Measurements from ENCODE around the gene LOC101059915.
"Not testable (repeated sequence)": the region's sequence is repeated elsewhere in the genome, so short reads cannot be mapped to it uniquely, and the experiment has no call there.

LOC101059915 gene

DNA sequence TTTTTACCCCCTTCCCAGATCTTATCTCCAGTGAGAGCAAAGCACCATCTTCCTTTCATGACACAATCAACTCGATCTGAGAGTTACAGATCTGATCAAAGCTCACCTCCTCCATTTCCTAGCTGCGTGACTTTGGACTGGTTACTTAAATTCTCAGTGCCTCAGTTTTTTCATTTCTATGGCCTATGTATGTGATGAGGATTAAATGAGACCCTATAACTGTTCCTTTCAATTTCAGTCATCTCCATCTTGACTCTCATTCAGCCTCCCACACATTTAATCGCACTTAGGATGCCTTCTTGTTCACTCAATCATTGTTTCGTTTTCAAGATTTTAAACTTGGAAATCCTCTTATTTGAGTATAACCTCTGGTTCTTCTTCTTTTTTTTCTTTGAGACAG is 28.9 kb upstream of the LOC101059915 start:
- H2AFZ ChIP-seq (ENCODE audit: low read length): peak overlapping the region; percentile 91
- H3K9me3 ChIP-seq (ENCODE audit: low read length): no peaks in the 10 kb centered on the region
- DNase-seq (ENCODE audit: low spot score): no peak
- no TSS peak for BruUV-seq (replicated peaks)
- peak overlapping the region; percentile 39 for H3K27ac ChIP-seq (ENCODE audit: low read depth, low read length, poor library complexity, severe bottlenecking)
- no peaks in the 10 kb centered on the region for H3K36me3 ChIP-seq (ENCODE audit: insufficient read depth, low read length)
- H3K4me2 ChIP-seq (ENCODE audit: low read length): peak overlapping the region; percentile 66
- CTCF ChIA-PET (ENCODE audit: unreplicated experiment): no interaction called here
- intact Hi-C loops (cut with micrococcal nuclease; ENCODE audit: unreplicated experiment): no loop called here
- TF ChIP-seq, protein P1, sequence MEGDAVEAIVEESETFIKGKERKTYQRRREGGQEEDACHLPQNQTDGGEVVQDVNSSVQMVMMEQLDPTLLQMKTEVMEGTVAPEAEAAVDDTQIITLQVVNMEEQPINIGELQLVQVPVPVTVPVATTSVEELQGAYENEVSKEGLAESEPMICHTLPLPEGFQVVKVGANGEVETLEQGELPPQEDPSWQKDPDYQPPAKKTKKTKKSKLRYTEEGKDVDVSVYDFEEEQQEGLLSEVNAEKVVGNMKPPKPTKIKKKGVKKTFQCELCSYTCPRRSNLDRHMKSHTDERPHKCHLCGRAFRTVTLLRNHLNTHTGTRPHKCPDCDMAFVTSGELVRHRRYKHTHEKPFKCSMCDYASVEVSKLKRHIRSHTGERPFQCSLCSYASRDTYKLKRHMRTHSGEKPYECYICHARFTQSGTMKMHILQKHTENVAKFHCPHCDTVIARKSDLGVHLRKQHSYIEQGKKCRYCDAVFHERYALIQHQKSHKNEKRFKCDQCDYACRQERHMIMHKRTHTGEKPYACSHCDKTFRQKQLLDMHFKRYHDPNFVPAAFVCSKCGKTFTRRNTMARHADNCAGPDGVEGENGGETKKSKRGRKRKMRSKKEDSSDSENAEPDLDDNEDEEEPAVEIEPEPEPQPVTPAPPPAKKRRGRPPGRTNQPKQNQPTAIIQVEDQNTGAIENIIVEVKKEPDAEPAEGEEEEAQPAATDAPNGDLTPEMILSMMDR (conservative IDR thresholded peaks at IDR 0.05; ENCODE audit: low read length): no peak
- TF ChIP-seq EZH2phosphoT487 (IDR thresholded peaks at IDR 0.05; ENCODE audit: borderline replicate concordance, low read depth, low read length): no peak
- no peaks in the 10 kb centered on the region for H4K20me1 ChIP-seq (ENCODE audit: insufficient read depth, low read length)
- H3K9me2 ChIP-seq (ENCODE audit: insufficient read depth, low read length): no peaks in the 10 kb centered on the region
- no peak overlapping the region for H3K4me3 ChIP-seq (ENCODE audit: low read depth, low read length, poor library complexity, severe bottlenecking)
- H3K4me1 ChIP-seq (ENCODE audit: insufficient read depth, low read length, poor library complexity, severe bottlenecking): peaks cover 25% of the 10 kb centered on the region
- H3K79me2 ChIP-seq (ENCODE audit: insufficient read depth, low read depth, low read length): no peaks in the 10 kb centered on the region
- POLR2A ChIA-PET: no interaction called here

GRCh38 chrX:71640002-71640401 is 27.3 kb upstream of the LOC101059915 start:
- no peaks in the 10 kb centered on the region for H4K20me1 ChIP-seq (ENCODE audit: insufficient read depth, low read length)
- no peaks in the 10 kb centered on the region for H3K9me2 ChIP-seq (ENCODE audit: insufficient read depth, low read length)
- H3K4me2 ChIP-seq (ENCODE audit: low read length): no peak overlapping the region
- intact Hi-C loops (cut with micrococcal nuclease; ENCODE audit: unreplicated experiment): no loop called here
- no TSS peak for BruUV-seq (replicated peaks)
- no peaks in the 10 kb centered on the region for H3K9me3 ChIP-seq (ENCODE audit: low read length)
- ChIA-PET CTCF (ENCODE audit: unreplicated experiment) (no interaction called here), POLR2A (no interaction called here)
- H3K79me2 ChIP-seq (ENCODE audit: insufficient read depth, low read depth, low read length): no peaks in the 10 kb centered on the region
- H3K27ac ChIP-seq (ENCODE audit: low read depth, low read length, poor library complexity, severe bottlenecking): no peak overlapping the region
- H3K36me3 ChIP-seq (ENCODE audit: insufficient read depth, low read length): no peaks in the 10 kb centered on the region
- no peak for DNase-seq (ENCODE audit: low spot score)
- TF ChIP-seq, protein P1 (conservative IDR thresholded peaks at IDR 0.05; ENCODE audit: low read length): no peak
- no peak for TF ChIP-seq EZH2phosphoT487 (IDR thresholded peaks at IDR 0.05; ENCODE audit: borderline replicate concordance, low read depth, low read length)
- H2AFZ ChIP-seq (ENCODE audit: low read length): no peak overlapping the region
- no peak overlapping the region for H3K4me3 ChIP-seq (ENCODE audit: low read depth, low read length, poor library complexity, severe bottlenecking)
- peaks cover 25% of the 10 kb centered on the region for H3K4me1 ChIP-seq (ENCODE audit: insufficient read depth, low read length, poor library complexity, severe bottlenecking)

GRCh38 chrX:71644406-71644805 is 22.9 kb upstream of the LOC101059915 start:
- H3K79me2 ChIP-seq (ENCODE audit: insufficient read depth, low read depth, low read length); H3K9me2 ChIP-seq (ENCODE audit: insufficient read depth, low read length); H3K27ac ChIP-seq (ENCODE audit: low read depth, low read length, poor library complexity, severe bottlenecking); CTCF ChIA-PET (ENCODE audit: unreplicated experiment); DNase-seq (ENCODE audit: low spot score); H3K4me3 ChIP-seq (ENCODE audit: low read depth, low read length, poor library complexity, severe bottlenecking); POLR2A ChIA-PET; H4K20me1 ChIP-seq (ENCODE audit: insufficient read depth, low read length); H3K36me3 ChIP-seq (ENCODE audit: insufficient read depth, low read length); H3K4me2 ChIP-seq (ENCODE audit: low read length); H3K9me3 ChIP-seq (ENCODE audit: low read length); H3K4me1 ChIP-seq (ENCODE audit: insufficient read depth, low read length, poor library complexity, severe bottlenecking); H2AFZ ChIP-seq (ENCODE audit: low read length); intact Hi-C loops (cut with micrococcal nuclease; ENCODE audit: unreplicated experiment); BruUV-seq (replicated peaks): not testable (repeated sequence)

All from OCI-LY7 (cell line).